Measurements from ENCODE around the gene PTPN1. TPM values are rescaled to one million over a fixed set of nuclear protein-coding genes. Genes with fewer than 3 reads are reported as not detected.
"Not testable (repeated sequence)": the region's sequence is repeated elsewhere in the genome, so short reads cannot be mapped to it uniquely, and the experiment has no call there.

PTPN1 gene
- total and polyA plus RNA-seq, 2 donors (not counting 3 experiments of a cell fraction or from before 2014, with no cell fraction given): 41.1 to 64.3 TPM

- Histone ChIP-seq H3K4me1 (ENCODE audit: control insufficient read depth, extremely low read depth, insufficient read depth, low read length) (peaks cover 13% of the 10 kb centered on the region), H3K79me2 (ENCODE audit: control insufficient read depth, insufficient read depth, low read length) (peaks cover 25% of the 10 kb centered on the region)
- H3K27ac ChIP-seq (ENCODE audit: insufficient read depth, low read depth, low read length); H3K9me1 ChIP-seq (replicated peaks; ENCODE audit: control insufficient read depth, extremely low read depth, insufficient read depth, low read length); H3K9me3 ChIP-seq (replicated peaks; ENCODE audit: control insufficient read depth, insufficient read depth, low read length); BruUV-seq (replicated peaks); DNase-seq (ENCODE audit: low read depth, low spot score); dilution Hi-C loops (cut with MboI; ENCODE audit: extremely low pct_ligation_motif_present, low sequenced_read_pairs); POLR2A ChIA-PET; H3K27me3 ChIP-seq (ENCODE audit: control insufficient read depth in 2 of 2, insufficient read depth in 2 of 2, low read length in 2 of 2); H3K36me3 ChIP-seq (ENCODE audit: control insufficient read depth in 2 of 2, extremely low read depth in 1 of 2, insufficient read depth in 2 of 2, low read length in 2 of 2); H3K9ac ChIP-seq (replicated peaks; ENCODE audit: extremely low read depth, insufficient read depth, low read length); intact Hi-C loops (cut with micrococcal nuclease); FAIRE-seq; H4K20me1 ChIP-seq (replicated peaks; ENCODE audit: control insufficient read depth, extremely low read depth, insufficient read depth, low read length); H2AFZ ChIP-seq (ENCODE audit: low read depth, low read length); H3K4me3 ChIP-seq (replicated peaks in 1 of 3; ENCODE audit: insufficient read depth in 1 of 3, low read depth in 1 of 3, low read length in 3 of 3); H3K4me2 ChIP-seq (ENCODE audit: insufficient read depth, low read length): not testable (repeated sequence)
- CTCF ChIA-PET: interaction anchor here (0.9 to 1.0 kb wide), 2 partner anchors 24 to 72 kb away, joined by 3 read pairs; no protein-coding TSS in a partner anchor
These were observed 2.4 kb upstream of the PTPN1 start for GRCh38 chr20:50507745-50508144.

DNA sequence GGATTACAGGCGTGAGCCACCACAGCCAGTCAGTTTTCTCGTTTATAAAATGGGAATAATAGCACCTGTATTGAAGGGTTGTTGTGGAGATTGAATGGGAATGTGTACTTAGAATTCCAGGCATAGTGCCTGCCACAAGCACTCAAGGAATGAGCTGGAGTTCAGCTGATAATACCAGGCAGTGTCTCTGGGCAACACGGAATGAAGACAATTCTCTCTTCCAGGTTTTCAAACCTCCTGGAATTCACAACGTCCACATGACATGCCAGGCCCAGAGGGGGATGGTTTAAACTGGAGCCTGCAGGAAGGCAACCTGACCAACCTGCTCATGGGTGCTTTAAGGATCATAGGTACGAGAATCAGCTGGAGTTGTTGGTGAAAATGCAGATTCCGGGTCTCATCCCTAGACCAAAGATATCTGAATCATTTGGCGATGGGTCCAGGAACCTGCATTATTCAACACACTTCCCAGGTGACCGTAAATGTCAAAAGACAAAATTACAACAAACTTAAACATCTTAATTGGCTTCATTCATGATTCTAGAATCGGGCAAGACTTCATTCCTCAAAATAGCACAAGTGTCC, 1.9 kb upstream of the PTPN1 start:
- dilution Hi-C loops (cut with MboI; ENCODE audit: extremely low pct_ligation_motif_present, low sequenced_read_pairs) (no loop called here), intact Hi-C loops (cut with micrococcal nuclease) (no loop called here)
- no peak overlapping the region for H3K4me2 ChIP-seq (ENCODE audit: insufficient read depth, low read length)
- H3K27me3 ChIP-seq (ENCODE audit: control insufficient read depth in 2 of 2, insufficient read depth in 2 of 2, low read length in 2 of 2): no peaks in the 10 kb centered on the region
- ChIA-PET CTCF (interaction anchor here (0.9 to 1.1 kb wide), 3 partner anchors 8 to 71 kb away, joined by 3 read pairs; no protein-coding TSS in a partner anchor), POLR2A (no interaction called here)
- no peaks in the 10 kb centered on the region for H3K9me3 ChIP-seq (replicated peaks; ENCODE audit: control insufficient read depth, insufficient read depth, low read length)
- DNase-seq (ENCODE audit: low read depth, low spot score) (no peak), FAIRE-seq (no peak)
- no peak overlapping the region for H3K4me3 ChIP-seq (replicated peaks in 1 of 3; ENCODE audit: insufficient read depth in 1 of 3, low read depth in 1 of 3, low read length in 3 of 3)
- H3K27ac ChIP-seq (ENCODE audit: insufficient read depth, low read depth, low read length): no peak overlapping the region
- H3K9me1 ChIP-seq (replicated peaks; ENCODE audit: control insufficient read depth, extremely low read depth, insufficient read depth, low read length): no peaks in the 10 kb centered on the region
- no peaks in the 10 kb centered on the region for H3K36me3 ChIP-seq (ENCODE audit: control insufficient read depth in 2 of 2, extremely low read depth in 1 of 2, insufficient read depth in 2 of 2, low read length in 2 of 2)
- TF ChIP-seq POLR2AphosphoS5 (IDR thresholded peaks at IDR 0.05; ENCODE audit: insufficient read depth, low read depth, low read length): no peak
- no peak for TF ChIP-seq EZH2 (IDR thresholded peaks at IDR 0.05; ENCODE audit: borderline replicate concordance, low read depth, low read length, severe bottlenecking)
- TF ChIP-seq, protein P1, sequence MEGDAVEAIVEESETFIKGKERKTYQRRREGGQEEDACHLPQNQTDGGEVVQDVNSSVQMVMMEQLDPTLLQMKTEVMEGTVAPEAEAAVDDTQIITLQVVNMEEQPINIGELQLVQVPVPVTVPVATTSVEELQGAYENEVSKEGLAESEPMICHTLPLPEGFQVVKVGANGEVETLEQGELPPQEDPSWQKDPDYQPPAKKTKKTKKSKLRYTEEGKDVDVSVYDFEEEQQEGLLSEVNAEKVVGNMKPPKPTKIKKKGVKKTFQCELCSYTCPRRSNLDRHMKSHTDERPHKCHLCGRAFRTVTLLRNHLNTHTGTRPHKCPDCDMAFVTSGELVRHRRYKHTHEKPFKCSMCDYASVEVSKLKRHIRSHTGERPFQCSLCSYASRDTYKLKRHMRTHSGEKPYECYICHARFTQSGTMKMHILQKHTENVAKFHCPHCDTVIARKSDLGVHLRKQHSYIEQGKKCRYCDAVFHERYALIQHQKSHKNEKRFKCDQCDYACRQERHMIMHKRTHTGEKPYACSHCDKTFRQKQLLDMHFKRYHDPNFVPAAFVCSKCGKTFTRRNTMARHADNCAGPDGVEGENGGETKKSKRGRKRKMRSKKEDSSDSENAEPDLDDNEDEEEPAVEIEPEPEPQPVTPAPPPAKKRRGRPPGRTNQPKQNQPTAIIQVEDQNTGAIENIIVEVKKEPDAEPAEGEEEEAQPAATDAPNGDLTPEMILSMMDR (IDR thresholded peaks at IDR 0.05; ENCODE audit: extremely low read depth in 1 of 2, insufficient read depth in 1 of 2, low read depth in 1 of 2, low read length in 2 of 2): no peak
- TF ChIP-seq FOS (IDR thresholded peaks at IDR 0.05; ENCODE audit: borderline replicate concordance, insufficient read depth, low read length): no peak
- TF ChIP-seq JUN (IDR thresholded peaks at IDR 0.05; ENCODE audit: borderline replicate concordance, insufficient read depth, insufficient read length, low read depth): no peak
- TF ChIP-seq POLR2A (IDR thresholded peaks at IDR 0.05; ENCODE audit: low read depth, low read length): no peak
- no peak for TF ChIP-seq MYC (IDR thresholded peaks at IDR 0.05; ENCODE audit: low read depth, low read length)
- TF ChIP-seq, protein P2, sequence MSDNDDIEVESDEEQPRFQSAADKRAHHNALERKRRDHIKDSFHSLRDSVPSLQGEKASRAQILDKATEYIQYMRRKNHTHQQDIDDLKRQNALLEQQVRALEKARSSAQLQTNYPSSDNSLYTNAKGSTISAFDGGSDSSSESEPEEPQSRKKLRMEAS (IDR thresholded peaks at IDR 0.05; ENCODE audit: insufficient read depth, insufficient read length): no peak
- TF ChIP-seq GATA2 (IDR thresholded peaks at IDR 0.05; ENCODE audit: insufficient read depth, insufficient read length, low read depth, low read length): no peak
- BruUV-seq (replicated peaks): no TSS peak
- peaks cover 18% of the 10 kb centered on the region for H3K4me1 ChIP-seq (ENCODE audit: control insufficient read depth, extremely low read depth, insufficient read depth, low read length)
- no peaks in the 10 kb centered on the region for H4K20me1 ChIP-seq (replicated peaks; ENCODE audit: control insufficient read depth, extremely low read depth, insufficient read depth, low read length)
- peaks cover 30% of the 10 kb centered on the region for H3K79me2 ChIP-seq (ENCODE audit: control insufficient read depth, insufficient read depth, low read length)
- H3K9ac ChIP-seq (replicated peaks; ENCODE audit: extremely low read depth, insufficient read depth, low read length): no peak overlapping the region
- H2AFZ ChIP-seq (ENCODE audit: low read depth, low read length): no peak overlapping the region

Measured in endothelial cell of umbilical vein (primary cell).